Natural killer cell (primary cell): Measurements from ENCODE around the gene NRXN2. TPM values are rescaled to one million over a fixed set of nuclear protein-coding genes. Genes with fewer than 3 reads are reported as not detected.
A peak's percentile ranks its signal among the peaks of the same experiment; 100 is the strongest.

Experiments
- ATAC-seq, 3 donors: fragments of 150-1000 bp in 2 of 3; fragments of 200-7000 bp in 1 of 3; cut with Tn5 transposase; 1 replicate in 1 of 3; 2 replicates in 2 of 3; pipeline ENCODE4 v1.10.0; 2021; ENCODE audit warnings: mild to moderate bottlenecking in 2 of 3, moderate library complexity in 2 of 3
- DNase-seq, 2 donors: peaks; one replicate each; pipeline versions ENCODE4 v3.0.0 to v3.0.0-alpha.2; 2013 to 2021; ENCODE audit warnings: mixed read lengths in 1 of 2
- H3K27ac ChIP-seq: one replicate; pipeline ENCODE4 v1.5.1; 2013; ENCODE audit warnings: mild to moderate bottlenecking, low read length
- H3K27me3 ChIP-seq: one replicate; pipeline ENCODE4 v1.6.1; 2013; ENCODE audit warnings: low read length; ENCODE audit not compliant: control insufficient read depth, insufficient read depth
- H3K36me3 ChIP-seq: one replicate; pipeline ENCODE4 v1.6.1; 2013; ENCODE audit warnings: low read length; ENCODE audit not compliant: control insufficient read depth, insufficient read depth
- H3K4me1 ChIP-seq: one replicate; pipeline ENCODE4 v1.6.1; 2013; ENCODE audit warnings: low read length; ENCODE audit not compliant: control insufficient read depth, insufficient read depth
- H3K4me3 ChIP-seq: one replicate; pipeline ENCODE4 v1.5.1; 2013; ENCODE audit warnings: low read length
- H3K9me3 ChIP-seq: one replicate; pipeline ENCODE4 v1.6.1; 2013; ENCODE audit warnings: low read length; ENCODE audit not compliant: control insufficient read depth, insufficient read depth
- H3K27ac Mint-ChIP-seq, 2 donors: one replicate each; pipeline ENCODE4 v1.8.0; 2022; ENCODE audit warnings: mild to moderate bottlenecking in 2 of 2, mixed read lengths in 2 of 2, moderate library complexity in 1 of 2
- H3K27me3 Mint-ChIP-seq, 2 donors: one replicate each; pipeline ENCODE4 v1.8.0; 2022; ENCODE audit warnings: low read depth in 2 of 2, mixed read lengths in 2 of 2
- H3K36me3 Mint-ChIP-seq: one replicate; pipeline ENCODE4 v1.8.0; 2022; ENCODE audit warnings: mixed read lengths
- H3K4me1 Mint-ChIP-seq, 2 donors: one replicate each; pipeline ENCODE4 v1.8.0; 2022; ENCODE audit warnings: mixed read lengths in 2 of 2
- H3K4me3 Mint-ChIP-seq: one replicate; pipeline ENCODE4 v1.8.0; 2022; ENCODE audit warnings: mild to moderate bottlenecking, moderate library complexity, mixed read lengths
- H3K9me3 Mint-ChIP-seq, 2 donors: one replicate each; pipeline ENCODE4 v1.8.0; 2022; ENCODE audit warnings: mixed read lengths in 2 of 2
- CTCF ChIP-seq: fragments of 200-600 bp; IDR thresholded peaks from one replicate; pipeline ENCODE4 v1.8.0; 2022; ENCODE audit warnings: antibody characterized with exemption
- WGBS: methylation state at CpG from one replicate; pipeline ENCODE4 v1.1.7; 2013; ENCODE audit warnings: missing lambda C conversion rate; ENCODE audit not compliant: insufficient coverage; 5-methylcytosine and 5-hydroxymethylcytosine counted together
- intact Hi-C: fragments of 100-400 bp; cut with micrococcal nuclease; formaldehyde crosslinking; loops from one replicate; pipeline ENCODE4 v1.14.2; 2022
- total RNA-seq, 4 donors: library from RNA; stranded (reverse); fragments of 120-200 nt in 1 of 4; gene quantifications; one replicate each; pipeline versions ENCODE4 v1.2.3 to v1.2.4, GENCODE V29; 2013 to 2022

NRXN2 gene
- total RNA-seq, 3 donors from 2014 or later (not counting 1 experiment from before 2014, with no cell fraction given): 2.9 to 9.6 (median 7.7) TPM

- peak overlapping the region in 1 of 2 donors; percentile 29 for H3K27ac Mint-ChIP-seq
- no peaks in the 10 kb centered on the region for H3K36me3 Mint-ChIP-seq
- H3K4me1 Mint-ChIP-seq: peaks cover 22 to 40% of the 10 kb centered on the region in 2 donors
- H3K4me3 Mint-ChIP-seq: no peak overlapping the region
- no peaks in the 10 kb centered on the region for H3K9me3 Mint-ChIP-seq
- DNase-seq (peak in 1 of 2 donors; percentile 57), ATAC-seq (no peak)
- H3K27ac ChIP-seq: no peak overlapping the region
- H3K27me3 Mint-ChIP-seq: no peaks in the 10 kb centered on the region
- H3K36me3 ChIP-seq: peaks cover 24% of the 10 kb centered on the region
- WGBS: 93% methylated on average over 9 of the region's 13 CpGs
- intact Hi-C loops: no loop called here
- peaks cover 38% of the 10 kb centered on the region for H3K4me1 ChIP-seq
- H3K4me3 ChIP-seq: no peak overlapping the region
- no peaks in the 10 kb centered on the region for H3K27me3 ChIP-seq
- no peak for TF ChIP-seq CTCF
- no peaks in the 10 kb centered on the region for H3K9me3 ChIP-seq
Measured at GRCh38 chr11:64750361-64751054, 27.5 kb upstream of the NRXN2 start.

- intact Hi-C loops: no loop called here
- H3K27me3 Mint-ChIP-seq: no peaks in the 10 kb centered on the region
- no peaks in the 10 kb centered on the region for H3K27me3 ChIP-seq
- DNase-seq: no peak
- H3K27ac ChIP-seq: no peak overlapping the region
- peak overlapping the region; percentile 37 to 54 for H3K27ac Mint-ChIP-seq
- H3K36me3 Mint-ChIP-seq: no peaks in the 10 kb centered on the region
- H3K4me3 ChIP-seq: no peak overlapping the region
- TF ChIP-seq CTCF: no peak
- no peak for ATAC-seq
- WGBS: 95% methylated on average over 15 of the region's 15 CpGs
- H3K9me3 Mint-ChIP-seq: no peaks in the 10 kb centered on the region
- H3K9me3 ChIP-seq: no peaks in the 10 kb centered on the region
- peaks cover 48% of the 10 kb centered on the region for H3K4me1 ChIP-seq
- peaks cover 18% of the 10 kb centered on the region for H3K36me3 ChIP-seq
- H3K4me1 Mint-ChIP-seq: peaks cover 31 to 52% of the 10 kb centered on the region in 2 donors
- H3K4me3 Mint-ChIP-seq: peak overlapping the region; percentile 51
Measured at GRCh38 chr11:64747961-64748665, 25.1 kb upstream of the NRXN2 start.

- H3K9me3 ChIP-seq: no peaks in the 10 kb centered on the region
- Mint-ChIP-seq H3K36me3 (no peaks in the 10 kb centered on the region), H3K4me1 (peaks cover 40 to 62% of the 10 kb centered on the region in 2 donors), H3K27me3 (no peaks in the 10 kb centered on the region), H3K27ac (peak overlapping the region; percentile 95), H3K4me3 (peak overlapping the region; percentile 63), H3K9me3 (no peaks in the 10 kb centered on the region)
- peak overlapping the region; percentile 85 for H3K27ac ChIP-seq
- ATAC-seq (no peak), DNase-seq (peak in 1 of 2 donors; percentile 32)
- no peak overlapping the region for H3K4me3 ChIP-seq
- H3K4me1 ChIP-seq: peaks cover 50% of the 10 kb centered on the region
- no peak for TF ChIP-seq CTCF
- peaks cover 5% of the 10 kb centered on the region for H3K36me3 ChIP-seq
- WGBS: 80% methylated on average over 10 of the region's 10 CpGs
- H3K27me3 ChIP-seq: no peaks in the 10 kb centered on the region
- intact Hi-C loops: no loop called here
Measured at GRCh38 chr11:64746486-64746885, 23.5 kb upstream of the NRXN2 start.
